HL-60 (cell line): ENCODE results near the gene MAFG.

Source experiments
- DNase-seq, 2 experiments: peaks; one replicate each; pipeline ENCODE4 v3.0.0-alpha.2; 2010 to 2020; ENCODE audit warnings: low read depth in 1 of 2, low spot score in 1 of 2
- H3K27ac ChIP-seq: fragments of 250-450 bp; sonication (Bioruptor Pico); replicated peaks from 2 replicates; pipeline ENCODE4 v1.5.1; 2020; ENCODE audit warnings: mild to moderate bottlenecking, moderate library complexity
- H3K27me3 ChIP-seq: fragments of 250-450 bp; sonication (Bioruptor Pico); 2 replicates; pipeline ENCODE4 v1.5.1; 2021; ENCODE audit warnings: mild to moderate bottlenecking, moderate library complexity; ENCODE audit not compliant: insufficient read depth, poor library complexity, severe bottlenecking
- H3K4me3 ChIP-seq: replicated peaks from 2 replicates; pipeline ENCODE4 v1.5.1; 2011; ENCODE audit warnings: mild to moderate bottlenecking, control low read depth, low read length; ENCODE audit not compliant: insufficient read depth
- GABPA ChIP-seq: IDR thresholded peaks from 2 replicates; pipeline ENCODE4 v1.6.1; 2012; ENCODE audit warnings: low read depth
- POLR2AphosphoS5 ChIP-seq: IDR thresholded peaks from 2 replicates; pipeline ENCODE4 v1.6.1; 2012; ENCODE audit warnings: low read depth
- SPI1 ChIP-seq: IDR thresholded peaks from 2 replicates; pipeline ENCODE4 v1.6.1; 2012; ENCODE audit warnings: low read depth, mild to moderate bottlenecking, borderline replicate concordance
- TF ChIP-seq, protein P1 (sequence below): IDR thresholded peaks from 2 replicates; pipeline ENCODE4 v1.6.1; 2012; ENCODE audit warnings: low read depth; ENCODE audit not compliant: insufficient replicate concordance
- TF ChIP-seq, protein P2 (sequence below): IDR thresholded peaks from one replicate; pipeline ENCODE4 v1.5.1; 2011; ENCODE audit warnings: low read length, control low read depth, inconsistent platforms; ENCODE audit not compliant: insufficient read depth

MAFG gene

GRCh38 chr17:81904600-81905423 is 22.7 kb downstream of the MAFG start:
- no peak for DNase-seq
- Histone ChIP-seq H3K27ac (no peak overlapping the region), H3K4me3 (no peak overlapping the region), H3K27me3 (peaks cover 5% of the 10 kb centered on the region)
- no peak for TF ChIP-seq GABPA
- TF ChIP-seq, protein P1, sequence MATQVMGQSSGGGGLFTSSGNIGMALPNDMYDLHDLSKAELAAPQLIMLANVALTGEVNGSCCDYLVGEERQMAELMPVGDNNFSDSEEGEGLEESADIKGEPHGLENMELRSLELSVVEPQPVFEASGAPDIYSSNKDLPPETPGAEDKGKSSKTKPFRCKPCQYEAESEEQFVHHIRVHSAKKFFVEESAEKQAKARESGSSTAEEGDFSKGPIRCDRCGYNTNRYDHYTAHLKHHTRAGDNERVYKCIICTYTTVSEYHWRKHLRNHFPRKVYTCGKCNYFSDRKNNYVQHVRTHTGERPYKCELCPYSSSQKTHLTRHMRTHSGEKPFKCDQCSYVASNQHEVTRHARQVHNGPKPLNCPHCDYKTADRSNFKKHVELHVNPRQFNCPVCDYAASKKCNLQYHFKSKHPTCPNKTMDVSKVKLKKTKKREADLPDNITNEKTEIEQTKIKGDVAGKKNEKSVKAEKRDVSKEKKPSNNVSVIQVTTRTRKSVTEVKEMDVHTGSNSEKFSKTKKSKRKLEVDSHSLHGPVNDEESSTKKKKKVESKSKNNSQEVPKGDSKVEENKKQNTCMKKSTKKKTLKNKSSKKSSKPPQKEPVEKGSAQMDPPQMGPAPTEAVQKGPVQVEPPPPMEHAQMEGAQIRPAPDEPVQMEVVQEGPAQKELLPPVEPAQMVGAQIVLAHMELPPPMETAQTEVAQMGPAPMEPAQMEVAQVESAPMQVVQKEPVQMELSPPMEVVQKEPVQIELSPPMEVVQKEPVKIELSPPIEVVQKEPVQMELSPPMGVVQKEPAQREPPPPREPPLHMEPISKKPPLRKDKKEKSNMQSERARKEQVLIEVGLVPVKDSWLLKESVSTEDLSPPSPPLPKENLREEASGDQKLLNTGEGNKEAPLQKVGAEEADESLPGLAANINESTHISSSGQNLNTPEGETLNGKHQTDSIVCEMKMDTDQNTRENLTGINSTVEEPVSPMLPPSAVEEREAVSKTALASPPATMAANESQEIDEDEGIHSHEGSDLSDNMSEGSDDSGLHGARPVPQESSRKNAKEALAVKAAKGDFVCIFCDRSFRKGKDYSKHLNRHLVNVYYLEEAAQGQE: no peak
- TF ChIP-seq POLR2AphosphoS5: no peak

DNA sequence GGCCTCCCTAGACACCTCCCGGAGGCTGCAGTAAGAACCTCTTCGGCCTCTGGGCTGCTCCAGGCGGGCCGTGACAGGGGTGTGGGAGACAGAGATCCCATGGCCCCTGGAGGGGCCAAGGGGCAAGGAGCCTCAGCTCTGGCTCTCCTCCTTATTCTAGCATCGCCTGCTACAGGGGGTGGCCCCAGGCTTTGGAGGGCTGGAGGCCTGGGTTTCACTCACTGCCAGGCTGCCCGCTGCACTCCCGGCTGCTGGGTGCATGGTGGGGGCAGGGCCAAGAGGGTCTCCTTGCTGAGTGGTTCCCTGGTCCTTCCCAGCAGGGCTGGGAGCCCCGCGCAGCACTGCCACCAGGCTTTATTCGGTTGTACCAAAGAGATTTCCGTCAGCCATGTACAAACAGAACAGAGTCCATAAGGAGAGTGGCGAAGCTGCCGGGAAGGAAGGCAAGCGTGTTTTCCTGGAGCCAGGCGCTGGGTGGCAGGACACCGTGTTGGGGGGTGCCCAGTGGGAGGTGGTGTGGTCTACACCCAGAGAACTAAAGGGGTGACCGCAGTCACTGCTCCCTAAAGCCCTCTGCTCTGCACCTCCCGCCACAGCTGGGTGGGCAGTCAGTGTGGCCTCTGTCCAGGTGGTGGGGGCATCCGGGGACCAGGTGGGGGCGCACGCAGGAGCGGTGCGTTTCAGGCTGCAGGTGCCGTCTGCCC is 23.5 kb downstream of the MAFG start:
- no peak overlapping the region for H3K27ac ChIP-seq

GRCh38 chr17:81903415-81903831 is 24.1 kb downstream of the MAFG start:
- DNase-seq: no peak
- Histone ChIP-seq H3K27ac (no peak overlapping the region), H3K4me3 (no peak overlapping the region), H3K27me3 (peaks cover 5% of the 10 kb centered on the region)
- TF ChIP-seq SPI1 (no peak), POLR2AphosphoS5 (no peak), GABPA (no peak)
- TF ChIP-seq, protein P1: no peak
- TF ChIP-seq, protein P2, sequence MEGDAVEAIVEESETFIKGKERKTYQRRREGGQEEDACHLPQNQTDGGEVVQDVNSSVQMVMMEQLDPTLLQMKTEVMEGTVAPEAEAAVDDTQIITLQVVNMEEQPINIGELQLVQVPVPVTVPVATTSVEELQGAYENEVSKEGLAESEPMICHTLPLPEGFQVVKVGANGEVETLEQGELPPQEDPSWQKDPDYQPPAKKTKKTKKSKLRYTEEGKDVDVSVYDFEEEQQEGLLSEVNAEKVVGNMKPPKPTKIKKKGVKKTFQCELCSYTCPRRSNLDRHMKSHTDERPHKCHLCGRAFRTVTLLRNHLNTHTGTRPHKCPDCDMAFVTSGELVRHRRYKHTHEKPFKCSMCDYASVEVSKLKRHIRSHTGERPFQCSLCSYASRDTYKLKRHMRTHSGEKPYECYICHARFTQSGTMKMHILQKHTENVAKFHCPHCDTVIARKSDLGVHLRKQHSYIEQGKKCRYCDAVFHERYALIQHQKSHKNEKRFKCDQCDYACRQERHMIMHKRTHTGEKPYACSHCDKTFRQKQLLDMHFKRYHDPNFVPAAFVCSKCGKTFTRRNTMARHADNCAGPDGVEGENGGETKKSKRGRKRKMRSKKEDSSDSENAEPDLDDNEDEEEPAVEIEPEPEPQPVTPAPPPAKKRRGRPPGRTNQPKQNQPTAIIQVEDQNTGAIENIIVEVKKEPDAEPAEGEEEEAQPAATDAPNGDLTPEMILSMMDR: no peak

More for the DNA sequence above, 23.5 kb downstream of the MAFG start:
- TF ChIP-seq, protein P1: no peak
- TF ChIP-seq, protein P2: no peak
- TF ChIP-seq GABPA (no peak), POLR2AphosphoS5 (no peak), SPI1 (no peak)
- no peak overlapping the region for H3K4me3 ChIP-seq
- H3K27me3 ChIP-seq: peaks cover 5% of the 10 kb centered on the region
- DNase-seq: no peak
